GM23338 (cell line): Measurements from ENCODE around the gene OGFRL1. TPM values are rescaled to one million over a fixed set of nuclear protein-coding genes. Genes with fewer than 3 reads are reported as not detected.

Experiments
- ATAC-seq: fragments of 200-7000 bp; cut with Tn5 transposase; 3 replicates; pipeline ENCODE4 v1.9.1; 2020
- DNase-seq: peaks from one replicate; pipeline ENCODE4 v3.0.0-alpha.2; 2015; ENCODE audit warnings: low spot score
- H2AFZ ChIP-seq: fragments of 200-600 bp; sonication (generic); 2 replicates; pipeline ENCODE4 v1.8.0; 2016; ENCODE audit warnings: antibody characterized with exemption, mild to moderate bottlenecking, moderate library complexity
- H3F3A ChIP-seq: fragments of 200-600 bp; sonication (generic); replicated peaks from 2 replicates; pipeline ENCODE4 v1.8.0; 2017; ENCODE audit warnings: antibody characterized with exemption, mixed run types, low read depth
- H3K27ac ChIP-seq: fragments of 200-600 bp; sonication (generic); 2 replicates; pipeline ENCODE4 v1.6.1; 2016; ENCODE audit warnings: low read depth
- H3K27me3 ChIP-seq: fragments of 200-600 bp; sonication (generic); 2 replicates; pipeline ENCODE4 v1.8.0; 2016; ENCODE audit warnings: mild to moderate bottlenecking, mixed run types, moderate library complexity; ENCODE audit not compliant: insufficient read depth
- H3K36me3 ChIP-seq: fragments of 200-600 bp; sonication (generic); 2 replicates; pipeline ENCODE4 v1.8.0; 2016; ENCODE audit warnings: mild to moderate bottlenecking; ENCODE audit not compliant: insufficient read depth
- H3K4me1 ChIP-seq: fragments of 200-600 bp; sonication (generic); 2 replicates; pipeline ENCODE4 v1.8.0; 2016; ENCODE audit warnings: mild to moderate bottlenecking, moderate library complexity; ENCODE audit not compliant: insufficient read depth
- H3K4me2 ChIP-seq: fragments of 200-600 bp; sonication (generic); 2 replicates; pipeline ENCODE4 v1.7.1; 2017; ENCODE audit warnings: mixed run types
- H3K4me3 ChIP-seq: fragments of 200-600 bp; sonication (generic); 2 replicates; pipeline ENCODE4 v1.6.1; 2016; ENCODE audit warnings: mixed run types
- H3K79me2 ChIP-seq: fragments of 200-600 bp; sonication (generic); replicated peaks from 2 replicates; pipeline ENCODE4 v1.8.0; 2017; ENCODE audit warnings: mild to moderate bottlenecking; ENCODE audit not compliant: insufficient read depth
- H3K9me2 ChIP-seq: fragments of 200-600 bp; sonication (generic); 2 replicates; pipeline ENCODE4 v1.8.0; 2017; ENCODE audit not compliant: insufficient read depth
- H4K20me1 ChIP-seq: fragments of 200-600 bp; sonication (generic); replicated peaks from 2 replicates; pipeline ENCODE4 v1.8.0; 2017; ENCODE audit warnings: mild to moderate bottlenecking; ENCODE audit not compliant: insufficient read depth
- H3K27ac Mint-ChIP-seq: 2 replicates; pipeline ENCODE4 v1.8.0; 2020; ENCODE audit warnings: inconsistent platforms, mild to moderate bottlenecking, moderate library complexity, mixed read lengths
- H3K27me3 Mint-ChIP-seq: 3 replicates; pipeline ENCODE4 v1.8.0; 2022; ENCODE audit warnings: low read depth, mild to moderate bottlenecking, moderate library complexity, mixed read lengths, inconsistent platforms; ENCODE audit not compliant: insufficient read depth, poor library complexity
- H3K36me3 Mint-ChIP-seq: 3 replicates; pipeline ENCODE4 v1.8.0; 2021; ENCODE audit warnings: low read depth, mild to moderate bottlenecking, inconsistent platforms, moderate library complexity, mixed read lengths
- H3K4me1 Mint-ChIP-seq: 3 replicates; pipeline ENCODE4 v1.8.0; 2020; ENCODE audit warnings: mild to moderate bottlenecking, inconsistent platforms, mixed read lengths
- H3K4me3 Mint-ChIP-seq: 3 replicates; pipeline ENCODE4 v1.8.0; 2021; ENCODE audit warnings: moderate library complexity, mild to moderate bottlenecking, inconsistent platforms, mixed read lengths
- H3K9me3 Mint-ChIP-seq: 3 replicates; pipeline ENCODE4 v1.8.0; 2020; ENCODE audit warnings: moderate library complexity, mild to moderate bottlenecking, inconsistent platforms, mixed read lengths
- ZNF114 ChIP-seq: fragments of 250-450 bp; sonication (Bioruptor Pico); IDR thresholded peaks from 2 replicates; pipeline ENCODE4 v1.5.0; 2020; ENCODE audit warnings: mild to moderate bottlenecking, moderate library complexity
- ZNF462 ChIP-seq: fragments of 250-450 bp; sonication (Bioruptor Pico); IDR thresholded peaks from 2 replicates; pipeline ENCODE4 v1.5.0; 2020; ENCODE audit warnings: mild to moderate bottlenecking, moderate library complexity
- polyA plus RNA-seq: library from polyadenylated mRNA; unstranded; fragments of >200 nt; fragmentation: Nextera tagmentation; extraction: Ambion mirVana; gene quantifications from 2 replicates; pipeline ENCODE4 v1.2.1, GENCODE V29; 2016
- total RNA-seq: library from RNA; depleted of rRNA; stranded (reverse); fragments of >200 nt; shearing (Covaris generic); gene quantifications from 2 replicates; pipeline ENCODE4 v1.2.3, GENCODE V29; 2014
- TF ChIP-seq, protein P1 (sequence below): IDR thresholded peaks from 2 replicates; pipeline ENCODE4 v1.6.1; 2016; ENCODE audit warnings: antibody characterized with exemption

The OGFRL1 gene
- total and polyA plus RNA-seq, 2 experiments from 2014 or later: 4.2 to 10.0 TPM

DNA sequence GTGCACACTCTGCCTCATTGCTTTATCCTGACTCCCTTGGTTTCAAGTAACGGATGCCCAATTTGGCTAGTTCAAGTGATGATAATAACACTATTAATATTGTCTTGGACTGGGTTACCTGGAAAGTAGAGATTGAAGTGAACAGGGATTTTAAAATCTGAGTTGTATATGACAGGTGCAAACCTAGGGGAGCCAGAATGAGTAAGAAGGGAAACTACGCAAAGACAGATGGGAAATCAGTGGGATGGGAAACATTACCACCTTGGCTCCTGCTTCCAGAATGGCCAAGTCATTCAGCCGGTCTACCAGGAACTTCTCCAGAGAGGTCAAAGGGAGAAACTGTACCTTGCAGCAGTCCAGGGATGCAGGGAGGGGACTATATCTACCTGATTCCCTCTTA lies 41.9 kb downstream of the OGFRL1 start:
- Histone ChIP-seq H3K27me3 (no peaks in the 10 kb centered on the region), H3K27ac (no peak overlapping the region), H3K79me2 (no peaks in the 10 kb centered on the region), H3K36me3 (no peaks in the 10 kb centered on the region), H3K4me3 (no peak overlapping the region), H3K4me2 (no peak overlapping the region), H4K20me1 (no peaks in the 10 kb centered on the region), H3K4me1 (0 out of 2 replicates have a peak, but pooled peaks cover 3% of the 10 kb centered on the region), H3K9me2 (no peaks in the 10 kb centered on the region), H2AFZ (no peak overlapping the region), H3F3A (no peaks in the 10 kb centered on the region)
- TF ChIP-seq ZNF462 (CRISPR knock-in tag): no peak
- TF ChIP-seq, protein P1, sequence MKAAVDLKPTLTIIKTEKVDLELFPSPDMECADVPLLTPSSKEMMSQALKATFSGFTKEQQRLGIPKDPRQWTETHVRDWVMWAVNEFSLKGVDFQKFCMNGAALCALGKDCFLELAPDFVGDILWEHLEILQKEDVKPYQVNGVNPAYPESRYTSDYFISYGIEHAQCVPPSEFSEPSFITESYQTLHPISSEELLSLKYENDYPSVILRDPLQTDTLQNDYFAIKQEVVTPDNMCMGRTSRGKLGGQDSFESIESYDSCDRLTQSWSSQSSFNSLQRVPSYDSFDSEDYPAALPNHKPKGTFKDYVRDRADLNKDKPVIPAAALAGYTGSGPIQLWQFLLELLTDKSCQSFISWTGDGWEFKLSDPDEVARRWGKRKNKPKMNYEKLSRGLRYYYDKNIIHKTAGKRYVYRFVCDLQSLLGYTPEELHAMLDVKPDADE: no peak
- H3K27ac Mint-ChIP-seq: no peak overlapping the region
- ATAC-seq (no peak), DNase-seq (no peak)
- peaks cover 9% of the 10 kb centered on the region; the same call in 2 of the 3 replicates for H3K4me1 Mint-ChIP-seq
- H3K27me3 Mint-ChIP-seq: peaks cover 3% of the 10 kb centered on the region
- no peaks in the 10 kb centered on the region for H3K36me3 Mint-ChIP-seq
- no peaks in the 10 kb centered on the region for H3K9me3 Mint-ChIP-seq
- no peak overlapping the region for H3K4me3 Mint-ChIP-seq

DNA sequence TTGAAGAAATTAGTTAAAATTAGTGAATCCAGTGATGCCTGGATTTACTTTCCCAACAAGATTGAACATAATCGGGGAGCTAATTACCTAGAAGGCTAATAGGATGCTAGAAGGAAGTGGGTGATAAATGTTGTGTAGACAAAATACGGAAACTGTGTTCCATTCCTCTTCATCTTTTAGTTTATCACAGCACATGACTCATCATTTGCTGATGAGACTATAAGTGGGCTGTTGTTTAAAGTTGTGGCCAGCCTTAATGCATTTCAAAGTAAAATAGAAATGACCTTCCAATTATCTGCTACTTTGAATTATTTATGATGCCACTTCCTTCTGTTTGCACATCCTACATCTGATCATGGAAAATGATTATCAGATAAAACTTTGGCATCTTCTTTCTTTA lies 43.4 kb downstream of the OGFRL1 start:
- Histone ChIP-seq H2AFZ (no peak overlapping the region), H3K9me2 (0 out of 2 replicates have a peak, but pooled peaks cover 3% of the 10 kb centered on the region), H3K79me2 (no peaks in the 10 kb centered on the region), H4K20me1 (no peaks in the 10 kb centered on the region), H3K27me3 (no peaks in the 10 kb centered on the region), H3K4me3 (no peak overlapping the region), H3F3A (no peaks in the 10 kb centered on the region), H3K4me1 (0 out of 2 replicates have a peak, but pooled peaks cover 7% of the 10 kb centered on the region), H3K36me3 (no peaks in the 10 kb centered on the region), H3K27ac (no peak overlapping the region), H3K4me2 (no peak overlapping the region)
- Mint-ChIP-seq H3K4me3 (no peak overlapping the region), H3K36me3 (peaks cover 9% of the 10 kb centered on the region; the same call in 2 of the 3 replicates), H3K27me3 (peaks cover 3% of the 10 kb centered on the region), H3K9me3 (peaks cover 10% of the 10 kb centered on the region; the same call in 2 of the 3 replicates), H3K27ac (no peak overlapping the region), H3K4me1 (peaks cover 15% of the 10 kb centered on the region)
- ATAC-seq (no peak), DNase-seq (no peak)
- TF ChIP-seq, protein P1: no peak
- TF ChIP-seq ZNF114: no peak
